HepG2 (cell line): Measurements from ENCODE around the gene SCYL1. TPM values are rescaled to one million over a fixed set of nuclear protein-coding genes. Genes with fewer than 3 reads are reported as not detected.

Experiments used
- ARNT2 ChIP-seq: sonication (generic); formaldehyde crosslinking; IDR thresholded peaks from 2 replicates; pipeline ENCODE4 v1.8.0; 2022; ENCODE audit warnings: mild to moderate bottlenecking, low read depth, missing genetic modification reagents, moderate library complexity
- BRD4 ChIP-seq: sonication (generic); formaldehyde crosslinking; IDR thresholded peaks from 2 replicates; pipeline ENCODE4 v1.4.0; 2020; ENCODE audit warnings: missing genetic modification reagents
- HDAC2 ChIP-seq: sonication (generic); formaldehyde crosslinking; IDR thresholded peaks from 2 replicates; pipeline ENCODE4 v1.4.0; 2020; ENCODE audit warnings: missing genetic modification reagents
- HMG20B ChIP-seq: conservative IDR thresholded peaks from 2 replicates; pipeline ENCODE4 v1.6.1; 2016; ENCODE audit warnings: missing genetic modification reagents, missing compliant biosample characterization
- HNRNPK ChIP-seq: fragments of 200-400 bp; formaldehyde crosslinking; IDR thresholded peaks from 2 replicates; pipeline ENCODE4 v1.6.1; 2018; ENCODE audit warnings: low read length, low read depth, moderate library complexity, mild to moderate bottlenecking; ENCODE audit not compliant: poor library complexity, severe bottlenecking
- IRX3 ChIP-seq: sonication (generic); formaldehyde crosslinking; IDR thresholded peaks from 2 replicates; pipeline ENCODE4 v1.8.1; 2023; ENCODE audit warnings: mild to moderate bottlenecking, low read depth, missing genetic modification reagents, borderline replicate concordance
- JUND ChIP-seq: sonication (generic); formaldehyde crosslinking; IDR thresholded peaks from 2 replicates; pipeline ENCODE4 v1.8.0; 2022; ENCODE audit warnings: mild to moderate bottlenecking, missing genetic modification reagents
- KLF13 ChIP-seq: sonication (generic); formaldehyde crosslinking; IDR thresholded peaks from 2 replicates; pipeline ENCODE4 v1.4.0; 2020; ENCODE audit warnings: mild to moderate bottlenecking, missing genetic modification reagents
- MAFG ChIP-seq: sonication (generic); formaldehyde crosslinking; IDR thresholded peaks from 2 replicates; pipeline ENCODE4 v1.5.1; 2020; ENCODE audit warnings: mild to moderate bottlenecking, missing genetic modification reagents
- MEIS2 ChIP-seq: sonication (generic); formaldehyde crosslinking; IDR thresholded peaks from 2 replicates; pipeline ENCODE4 v1.9.0; 2021; ENCODE audit warnings: mild to moderate bottlenecking, missing genetic modification reagents
- MXI1 ChIP-seq: IDR thresholded peaks from 3 replicates; pipeline ENCODE4 v1.6.1; 2012; ENCODE audit warnings: low read depth, low read length, inconsistent platforms, borderline replicate concordance
- MYNN ChIP-seq: sonication (generic); formaldehyde crosslinking; IDR thresholded peaks from 2 replicates; pipeline ENCODE4 v1.4.0; 2020; ENCODE audit warnings: mild to moderate bottlenecking, low read depth, missing genetic modification reagents
- NFIC ChIP-seq: IDR thresholded peaks from 2 replicates; pipeline ENCODE4 v1.6.1; 2012; ENCODE audit warnings: mild to moderate bottlenecking, low read length, inconsistent platforms
- NKX3-1 ChIP-seq: sonication (generic); formaldehyde crosslinking; IDR thresholded peaks from 2 replicates; pipeline ENCODE4 v1.5.0; 2020; ENCODE audit warnings: missing genetic modification reagents
- NR2F1 ChIP-seq, 2 experiments: fragments of 450-650 bp in 1 of 2; formaldehyde crosslinking in 1 of 2; IDR thresholded peaks; 2 replicates each; pipeline versions ENCODE4 v1.5.0 to v1.6.1; 2016 to 2020; ENCODE audit warnings: mild to moderate bottlenecking in 1 of 2, missing compliant biosample characterization in 1 of 2, missing genetic modification reagents in 1 of 2, moderate library complexity in 1 of 2
- NR2F6 ChIP-seq, 2 experiments: IDR thresholded peaks; 2 replicates each; pipeline ENCODE4 v1.6.1; 2016; ENCODE audit warnings: antibody characterized with exemption in 1 of 2, mild to moderate bottlenecking in 1 of 2
- PBX2 ChIP-seq: IDR thresholded peaks from 2 replicates; pipeline ENCODE4 v1.6.1; 2016; ENCODE audit warnings: control low read depth
- PHF21A ChIP-seq: sonication (generic); formaldehyde crosslinking; IDR thresholded peaks from 2 replicates; pipeline ENCODE4 v1.5.0; 2020; ENCODE audit warnings: mild to moderate bottlenecking, missing genetic modification reagents
- PITX1 ChIP-seq: sonication (generic); formaldehyde crosslinking; IDR thresholded peaks from 2 replicates; pipeline ENCODE4 v1.5.1; 2020; ENCODE audit warnings: mild to moderate bottlenecking, missing genetic modification reagents
- SALL2 ChIP-seq: sonication (generic); formaldehyde crosslinking; IDR thresholded peaks from 2 replicates; pipeline ENCODE4 v1.8.1; 2023; ENCODE audit warnings: mild to moderate bottlenecking, missing genetic modification reagents, inconsistent platforms
- SIN3A ChIP-seq: IDR thresholded peaks from 2 replicates; pipeline ENCODE4 v1.6.1; 2011; ENCODE audit warnings: low read depth, mild to moderate bottlenecking, control low read depth, low read length, borderline replicate concordance
- TBX2 ChIP-seq: sonication (generic); formaldehyde crosslinking; IDR thresholded peaks from 2 replicates; pipeline ENCODE4 v1.5.0; 2020; ENCODE audit warnings: missing genetic modification reagents, mild to moderate bottlenecking, borderline replicate concordance
- ZFP82 ChIP-seq: sonication (generic); formaldehyde crosslinking; IDR thresholded peaks from 2 replicates; pipeline ENCODE4 v1.5.1; 2020; ENCODE audit warnings: mild to moderate bottlenecking, missing genetic modification reagents, borderline replicate concordance
- ZMAT3 ChIP-seq: sonication (generic); formaldehyde crosslinking; conservative IDR thresholded peaks from 2 replicates; pipeline ENCODE4 v1.7.0; 2021; ENCODE audit warnings: missing genetic modification reagents
- ZNF225 ChIP-seq: sonication (generic); formaldehyde crosslinking; IDR thresholded peaks from 2 replicates; pipeline ENCODE4 v1.4.0; 2020; ENCODE audit warnings: mild to moderate bottlenecking, missing genetic modification reagents
- ZNF251 ChIP-seq: sonication (generic); formaldehyde crosslinking; IDR thresholded peaks from 2 replicates; pipeline ENCODE4 v1.9.0; 2021; ENCODE audit warnings: mild to moderate bottlenecking, missing genetic modification reagents
- ZNF557 ChIP-seq: sonication (generic); formaldehyde crosslinking; IDR thresholded peaks from 2 replicates; pipeline ENCODE4 v1.4.0; 2020; ENCODE audit warnings: missing genetic modification reagents
- ZNF580 ChIP-seq: IDR thresholded peaks from 2 replicates; pipeline ENCODE4 v1.6.1; 2016; ENCODE audit warnings: low read depth, borderline replicate concordance
- ZNF644 ChIP-seq: IDR thresholded peaks from 2 replicates; pipeline ENCODE4 v1.6.1; 2016; ENCODE audit warnings: low read depth
- ZNF674 ChIP-seq: sonication (generic); formaldehyde crosslinking; IDR thresholded peaks from 2 replicates; pipeline ENCODE4 v1.5.0; 2020; ENCODE audit warnings: low read depth, mild to moderate bottlenecking, missing genetic modification reagents
- ZNF781 ChIP-seq: sonication (generic); formaldehyde crosslinking; IDR thresholded peaks from 2 replicates; pipeline ENCODE4 v1.5.1; 2020; ENCODE audit warnings: borderline replicate concordance, mild to moderate bottlenecking, missing genetic modification reagents; ENCODE audit errors: not compliant biosample characterization
- polyA plus RNA-seq, 8 experiments: library from polyadenylated mRNA; depleted of rRNA in 3 of 8; stranded (reverse) in 7 of 8; unstranded in 1 of 8; fragments of >200 nt; fragmentation: Illumina TruSeq in 4 of 8; extraction: Trizol in 4 of 8; gene quantifications; 2 replicates each; pipeline versions ENCODE4 v1.2.1 to v1.2.3, GENCODE V29; 2011 to 2016; ENCODE audit warnings: low read depth in 4 of 8, missing spikeins in 1 of 8, mixed read lengths in 1 of 8; ENCODE audit not compliant: insufficient read depth in 1 of 8
- total RNA-seq, 5 experiments: library from RNA; depleted of rRNA; stranded (reverse); fragments of >200 nt; fragmentation: Illumina TruSeq; extraction: Trizol; gene quantifications; 2 replicates each; pipeline ENCODE4 v1.2.3, GENCODE V29; 2016; ENCODE audit warnings: low read depth in 1 of 5

Gene SCYL1
- total and polyA plus RNA-seq, 2 of the 13 experiments (the other 11 are each of a cell fraction or from before 2014, with no cell fraction given), result 65.9 to 103 TPM

- peak; percentile 9; the same call in 1 of the 2 replicates for TF ChIP-seq NR2F6 (IDR thresholded peaks at IDR 0.05)
- no peak; the same call in 1 of the 2 replicates for TF ChIP-seq NR2F6 (CRISPR knock-in tag; IDR thresholded peaks at IDR 0.05)
- TF ChIP-seq BRD4 (CRISPR knock-in tag), result no peak
- no peak for TF ChIP-seq HMG20B (CRISPR knock-in tag)
- TF ChIP-seq ZNF225 (CRISPR knock-in tag), result no peak
- no peak for TF ChIP-seq MEIS2 (CRISPR knock-in tag)
- peak; percentile 20 for TF ChIP-seq HNRNPK
- no peak for TF ChIP-seq MYNN (CRISPR knock-in tag)
- no peak for TF ChIP-seq ZNF674 (CRISPR knock-in tag)
- peak; percentile 15; the same call in 1 of the 2 replicates for TF ChIP-seq HDAC2 (CRISPR knock-in tag)
- TF ChIP-seq PBX2 (CRISPR knock-in tag), result no peak
- no peak for TF ChIP-seq KLF13
- TF ChIP-seq ZNF644 (CRISPR knock-in tag), result no peak
- TF ChIP-seq NFIC, result peak; percentile 33
- TF ChIP-seq SALL2 (CRISPR knock-in tag), result peak; percentile 3; the same call in 1 of the 2 replicates
- TF ChIP-seq ZNF580 (CRISPR knock-in tag), result no peak
- no peak for TF ChIP-seq ZNF781 (CRISPR knock-in tag)
- 0 out of 2 replicates have a peak, but pooled peaks have one; percentile 35 for TF ChIP-seq NKX3-1
- no peak for TF ChIP-seq ZNF251
- no peak for TF ChIP-seq ZFP82 (CRISPR knock-in tag)
- TF ChIP-seq JUND (CRISPR knock-in tag), result no peak
- TF ChIP-seq SIN3A, result peak; percentile 46; the same call in 1 of the 2 replicates
- no peak for TF ChIP-seq MAFG (CRISPR knock-in tag)
- TF ChIP-seq ZNF557, result no peak
- TF ChIP-seq PITX1 (CRISPR knock-in tag), result peak; percentile 90
- TF ChIP-seq IRX3, result peak; percentile 61; the same call in 1 of the 2 replicates
- no peak for TF ChIP-seq ARNT2 (CRISPR knock-in tag)
- TF ChIP-seq TBX2 (CRISPR knock-in tag), result peak; percentile 43; the same call in 1 of the 2 replicates
- TF ChIP-seq MXI1, result peak; percentile 68; the same call in 1 of the 3 replicates
- TF ChIP-seq PHF21A (CRISPR knock-in tag), result peak; percentile 15; the same call in 1 of the 2 replicates
- peak in 1 of 2 experiments; percentile 41; a peak in 1 of 4 replicates for TF ChIP-seq NR2F1 (CRISPR knock-in tag; IDR thresholded peaks at IDR 0.05)
- no peak for TF ChIP-seq ZMAT3 (CRISPR knock-in tag)
Observed at GRCh38 chr11:65506772-65507505, 17.9 kb upstream of the SCYL1 start (continued).
